Small intestine (tissue), 7 donors: ENCODE data around the gene SYT2. TPM values are rescaled to one million over a fixed set of nuclear protein-coding genes. Genes with fewer than 3 reads are reported as not detected.
"Not testable (repeated sequence)": the region's sequence is repeated elsewhere in the genome, so short reads cannot be mapped to it uniquely, and the experiment has no call there.

ENCODE experiments used
- DNase-seq, 2 donors: peaks; one replicate each; pipeline versions ENCODE4 v3.0.0 to v3.0.0-alpha.2; 2013
- FAIRE-seq: peaks from 2 replicates; lab custom pipeline; 2012; peaks lifted over from hg19 to GRCh38; lab: Jason Lieb, UNC
- H3K27ac ChIP-seq, 3 donors: one replicate each; pipeline ENCODE4 v1.5.1; 2013; ENCODE audit warnings: low read length in 2 of 3, mild to moderate bottlenecking in 2 of 3, control low read depth in 1 of 3, inconsistent platforms in 1 of 3, low read depth in 1 of 3, moderate library complexity in 1 of 3
- H3K27me3 ChIP-seq, 3 donors: one replicate each; pipeline ENCODE4 v1.6.1; 2013; ENCODE audit warnings: low read length in 3 of 3, inconsistent platforms in 1 of 3; ENCODE audit not compliant: control insufficient read depth in 3 of 3, insufficient read depth in 3 of 3
- H3K36me3 ChIP-seq, 3 donors: one replicate each; pipeline ENCODE4 v1.6.1; 2013; ENCODE audit warnings: low read length in 3 of 3, inconsistent platforms in 1 of 3, low read depth in 1 of 3, mild to moderate bottlenecking in 1 of 3, moderate library complexity in 1 of 3; ENCODE audit not compliant: control insufficient read depth in 3 of 3, insufficient read depth in 2 of 3
- H3K4me1 ChIP-seq, 3 donors: one replicate each; pipeline ENCODE4 v1.6.1; 2013; ENCODE audit warnings: low read length in 2 of 3, inconsistent platforms in 1 of 3, low read depth in 1 of 3, mild to moderate bottlenecking in 1 of 3, moderate library complexity in 1 of 3; ENCODE audit not compliant: control insufficient read depth in 3 of 3, insufficient read depth in 2 of 3
- H3K4me3 ChIP-seq, 3 donors: one replicate each; pipeline ENCODE4 v1.5.1; 2013; ENCODE audit warnings: low read length in 3 of 3, control low read depth in 1 of 3, inconsistent platforms in 1 of 3, low read depth in 1 of 3, mild to moderate bottlenecking in 1 of 3, moderate library complexity in 1 of 3
- H3K9me3 ChIP-seq, 2 donors: one replicate each; pipeline ENCODE4 v1.6.1; 2013; ENCODE audit warnings: low read depth in 1 of 2, low read length in 1 of 2; ENCODE audit not compliant: control insufficient read depth in 2 of 2, insufficient read depth in 1 of 2
- WGBS, 3 donors: extraction: QIAGEN DNeasy Blood & Tissue Kit; methylation state at CpG; one replicate each; pipeline ENCODE4 v1.1.7; 2013; 5-methylcytosine and 5-hydroxymethylcytosine counted together
- polyA plus RNA-seq, 4 donors: library from polyadenylated mRNA; stranded (reverse) in 3 of 4; unstranded in 1 of 4; fragments of 200-250 nt in 3 of 4; fragments of 120-200 nt in 1 of 4; gene quantifications; one replicate each; pipeline versions ENCODE4 v1.2.1 to v1.2.3, GENCODE V29; 2013
- donor health status: healthy with polysubstance abuse.
- donor health status: control.
- donor health status: control.
- donor health status: Bipolar disorder and iron deficiency.
- donor health status: healthy.

The SYT2 gene
- polyA plus RNA-seq, 4 donors: 0.03 to 1.8 TPM; not detected in 2

GRCh38 chr1:202642212-202642611 is 68.0 kb downstream of the SYT2 start:
- FAIRE-seq (no peak), DNase-seq (no peak)
- WGBS, 3 donors: 34 to 42% (median 41%) methylated on average over 19 to 20 of the region's 20 CpGs
- H3K4me3 ChIP-seq: peak overlapping the region in 2 of 3 donors; percentile 34 to 38
- peaks cover 0 to 2% (median 0%) of the 10 kb centered on the region in 3 donors for H3K36me3 ChIP-seq
- H3K4me1 ChIP-seq: peaks cover 0 to 44% (median 0%) of the 10 kb centered on the region in 3 donors
- no peaks in the 10 kb centered on the region for H3K9me3 ChIP-seq
- H3K27ac ChIP-seq: no peak overlapping the region
- H3K27me3 ChIP-seq: peaks cover 2 to 27% (median 17%) of the 10 kb centered on the region in 3 donors

DNA sequence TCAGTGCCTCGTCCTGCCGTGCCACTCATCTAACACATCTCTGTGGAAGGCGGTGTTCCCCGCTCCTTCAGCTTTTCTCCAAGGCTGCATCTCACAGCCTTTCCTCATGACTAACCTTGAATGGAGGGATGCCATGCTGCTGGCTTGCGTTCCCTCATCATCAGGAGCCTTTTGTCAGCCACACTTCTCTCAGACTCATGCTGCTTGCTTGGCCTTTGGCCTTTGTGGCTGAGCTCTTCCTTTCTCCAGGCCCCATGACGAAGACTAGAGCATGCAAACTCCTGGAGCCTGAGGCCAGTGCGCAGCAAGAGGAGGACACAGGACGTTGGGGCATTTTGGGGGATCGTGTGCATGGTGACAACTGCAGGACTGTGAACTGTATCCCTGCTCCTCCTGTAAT is 70.8 kb downstream of the SYT2 start:
- H3K36me3 ChIP-seq: peaks cover 0 to 2% (median 0%) of the 10 kb centered on the region in 3 donors
- H3K9me3 ChIP-seq: no peaks in the 10 kb centered on the region
- DNase-seq (no peak), FAIRE-seq (no peak)
- peaks cover 0 to 43% (median 0%) of the 10 kb centered on the region in 3 donors for H3K4me1 ChIP-seq
- H3K27ac ChIP-seq: no peak overlapping the region
- WGBS, 3 donors: 79 to 85% (median 83%) methylated on average over 9 of the region's 9 CpGs
- H3K4me3 ChIP-seq: no peak overlapping the region
- peaks cover 0 to 23% (median 19%) of the 10 kb centered on the region in 3 donors for H3K27me3 ChIP-seq

DNA sequence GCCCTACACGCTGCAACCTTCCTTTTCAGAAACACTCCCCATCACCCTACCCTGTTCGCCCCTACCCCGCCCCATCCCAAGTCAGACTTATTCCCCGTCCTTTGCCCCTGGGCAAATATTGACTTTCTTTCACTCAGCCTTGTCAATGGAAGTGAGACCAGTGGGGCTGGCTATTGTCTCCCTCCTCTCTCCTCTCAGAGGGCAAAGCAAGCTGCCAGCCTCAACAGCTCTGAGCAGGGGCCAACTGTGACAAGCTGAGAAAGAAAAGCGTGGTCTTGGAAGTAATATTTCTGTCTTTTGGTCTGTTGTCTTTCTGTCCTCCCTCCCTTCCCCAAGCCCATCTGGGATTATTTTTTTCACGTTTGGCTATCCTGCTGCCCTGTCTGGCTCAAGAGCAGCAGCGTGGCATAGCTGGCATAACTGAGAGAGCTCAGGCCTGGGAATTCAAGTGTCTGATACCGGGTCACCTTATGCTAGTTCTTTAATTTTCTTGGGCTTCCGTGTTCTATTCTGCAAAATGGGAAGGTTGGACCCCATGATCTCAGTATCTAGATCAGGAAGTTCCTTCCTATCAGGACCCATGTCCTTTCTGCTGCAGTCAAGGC is 71.5 kb downstream of the SYT2 start:
- H3K36me3 ChIP-seq, H3K9me3 ChIP-seq, H3K4me3 ChIP-seq, FAIRE-seq: not testable (repeated sequence)
- Histone ChIP-seq H3K4me1 (peaks cover 0 to 36% (median 0%) of the 10 kb centered on the region in 3 donors), H3K27ac (peak overlapping the region in 1 of 3 donors; percentile 14), H3K27me3 (peaks cover 0 to 16% (median 14%) of the 10 kb centered on the region in 3 donors)
- 15 to 56% (median 39%) methylated on average over 9 of the region's 9 CpGs for WGBS, 3 donors
- DNase-seq: peak; percentile 65 to 70

GRCh38 chr1:202638019-202638700 is 72.1 kb downstream of the SYT2 start:
- H3K36me3 ChIP-seq: peaks cover 0 to 2% (median 0%) of the 10 kb centered on the region in 3 donors
- peak in 1 of 2 donors; percentile 9 for DNase-seq
- WGBS, 3 donors: 29 to 47% (median 41%) methylated on average over 7 of the region's 7 CpGs
- H3K27ac ChIP-seq: peak overlapping the region in 1 of 3 donors; percentile 14
- H3K4me3 ChIP-seq: no peak overlapping the region
- no peak for FAIRE-seq
- peaks cover 0 to 14% (median 11%) of the 10 kb centered on the region in 3 donors for H3K27me3 ChIP-seq
- H3K4me1 ChIP-seq: peaks cover 0 to 36% (median 0%) of the 10 kb centered on the region in 3 donors
- H3K9me3 ChIP-seq: no peaks in the 10 kb centered on the region

DNA sequence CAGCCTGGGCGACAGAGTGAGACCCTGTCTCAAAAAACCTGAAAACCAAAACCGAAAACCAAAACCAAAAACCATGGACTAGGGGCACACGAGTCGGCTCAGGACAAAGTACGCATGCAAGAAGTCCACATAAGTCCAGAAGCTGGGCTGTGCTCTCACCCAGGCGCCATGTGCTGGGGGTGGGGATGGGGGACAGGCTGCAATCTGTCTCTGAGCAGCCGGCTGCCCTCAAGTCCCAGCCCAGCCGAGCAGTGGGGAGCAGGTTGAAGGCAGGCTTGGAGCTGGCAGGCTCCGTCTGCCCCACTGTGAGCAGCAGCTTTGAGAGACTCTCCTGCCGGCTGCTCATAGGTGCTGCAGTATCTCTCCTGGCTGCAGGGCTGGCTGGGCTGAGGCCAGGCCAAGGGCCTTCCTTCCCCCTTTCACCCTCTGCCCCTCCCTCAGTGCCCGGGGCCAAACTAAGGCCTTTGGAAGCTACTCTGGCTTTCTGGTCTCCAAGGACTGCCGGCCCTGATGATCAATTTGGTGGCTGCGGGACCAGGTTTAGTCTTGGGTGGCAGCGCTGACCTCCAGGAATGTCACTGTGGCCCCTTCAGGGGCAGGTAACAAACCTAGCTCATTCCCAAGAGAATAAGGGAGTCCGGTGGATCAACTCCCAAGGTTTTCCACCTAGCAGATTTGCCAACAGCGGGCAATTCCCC is 72.8 kb downstream of the SYT2 start:
- FAIRE-seq, H3K9me3 ChIP-seq, H3K36me3 ChIP-seq, H3K4me3 ChIP-seq, DNase-seq, H3K27ac ChIP-seq, H3K27me3 ChIP-seq: not testable (repeated sequence)
- 60 to 72% (median 65%) methylated on average over 16 of the region's 16 CpGs for WGBS, 3 donors
- H3K4me1 ChIP-seq: peaks cover 0 to 32% (median 0%) of the 10 kb centered on the region in 3 donors

GRCh38 chr1:202636171-202636570 is 74.1 kb downstream of the SYT2 start:
- DNase-seq, H3K27ac ChIP-seq, H3K27me3 ChIP-seq, H3K36me3 ChIP-seq, H3K9me3 ChIP-seq, FAIRE-seq, H3K4me3 ChIP-seq: not testable (repeated sequence)
- H3K4me1 ChIP-seq: peaks cover 0 to 29% (median 0%) of the 10 kb centered on the region in 3 donors
- WGBS, 3 donors: 45 to 63% (median 48%) methylated on average over 3 of the region's 3 CpGs

GRCh38 chr1:202632241-202632640 is 78.0 kb downstream of the SYT2 start:
- Histone ChIP-seq H3K4me3 (no peak overlapping the region), H3K27ac (no peak overlapping the region)

More at GRCh38 chr1:202632241-202632640, 78.0 kb downstream of the SYT2 start:
- Histone ChIP-seq H3K4me1 (peaks cover 0 to 6% (median 0%) of the 10 kb centered on the region in 3 donors), H3K27me3 (peaks cover 0 to 5% (median 0%) of the 10 kb centered on the region in 3 donors), H3K9me3 (no peaks in the 10 kb centered on the region), H3K36me3 (no peaks in the 10 kb centered on the region)
- WGBS, 3 donors: 92 to 96% (median 95%) methylated on average over 10 of the region's 10 CpGs
- FAIRE-seq (no peak), DNase-seq (no peak)
